Natural killer cell treated with Interleukin-12 subunit alpha and Interleukin-12 subunit beta and Interleukin-15 and Interleukin-18, amount 100 ng/mL, for 72 hours (primary cell): Measurements from ENCODE around the gene FAM43A. TPM values are rescaled to one million over a fixed set of nuclear protein-coding genes. Genes with fewer than 3 reads are reported as not detected.
A peak's percentile ranks its signal among the peaks of the same experiment; 100 is the strongest.

Source experiments
- ATAC-seq, 2 donors: fragments of 150-1000 bp; cut with Tn5 transposase in 1 of 2; sonication (Bioruptor Pico), chemical (Tn5 transposase) in 1 of 2; 2 replicates each; pipeline ENCODE4 v1.10.0; 2021
- DNase-seq: peaks from one replicate; pipeline ENCODE4 v3.0.0; 2022; ENCODE audit warnings: low spot score
- H3K27ac Mint-ChIP-seq, 2 donors: 1 replicate in 1 of 2; 2 replicates in 1 of 2; pipeline ENCODE4 v1.8.0; 2022; ENCODE audit warnings: mixed read lengths in 2 of 2, mild to moderate bottlenecking in 1 of 2, moderate library complexity in 1 of 2
- H3K27me3 Mint-ChIP-seq, 2 donors: 1 replicate in 1 of 2; 2 replicates in 1 of 2; pipeline ENCODE4 v1.8.0; 2022; ENCODE audit warnings: mixed read lengths in 2 of 2
- H3K36me3 Mint-ChIP-seq: one replicate; pipeline ENCODE4 v1.8.0; 2022; ENCODE audit warnings: mixed read lengths
- H3K4me1 Mint-ChIP-seq, 2 donors: 1 replicate in 1 of 2; 2 replicates in 1 of 2; pipeline ENCODE4 v1.8.0; 2022; ENCODE audit warnings: low read depth in 2 of 2, mixed read lengths in 2 of 2, mild to moderate bottlenecking in 1 of 2
- H3K4me3 Mint-ChIP-seq: one replicate; pipeline ENCODE4 v1.8.0; 2022; ENCODE audit warnings: mixed read lengths
- H3K9me3 Mint-ChIP-seq: 2 replicates; pipeline ENCODE4 v1.8.0; 2022; ENCODE audit warnings: mixed read lengths
- total RNA-seq, 2 donors: library from RNA; stranded (reverse); gene quantifications; one replicate each; pipeline ENCODE4 v1.2.3, GENCODE V29; 2022

The FAM43A gene
- total RNA-seq, 2 donors from 2014 or later: 11.6 to 50.2 TPM

- Mint-ChIP-seq H3K27ac (no peak overlapping the region), H3K4me1 (peaks cover 0 to 7% of the 10 kb centered on the region in 2 donors), H3K4me3 (no peak overlapping the region), H3K27me3 (no peaks in the 10 kb centered on the region), H3K36me3 (no peaks in the 10 kb centered on the region), H3K9me3 (no peaks in the 10 kb centered on the region)
- no peak for DNase-seq
- peak; percentile 24 to 38 for ATAC-seq
Observed at GRCh38 chr3:194705761-194706160, 20.1 kb downstream of the FAM43A start.

GRCh38 chr3:194707147-194707540 is 21.5 kb downstream of the FAM43A start:
- Mint-ChIP-seq H3K4me3 (no peak overlapping the region), H3K36me3 (no peaks in the 10 kb centered on the region), H3K27me3 (no peaks in the 10 kb centered on the region), H3K9me3 (no peaks in the 10 kb centered on the region), H3K27ac (no peak overlapping the region), H3K4me1 (peaks cover 0 to 7% of the 10 kb centered on the region in 2 donors)
- no peak for ATAC-seq
- no peak for DNase-seq

GRCh38 chr3:194711286-194711685 is 25.6 kb downstream of the FAM43A start:
- Mint-ChIP-seq H3K27me3 (no peaks in the 10 kb centered on the region), H3K36me3 (no peaks in the 10 kb centered on the region), H3K4me1 (peaks cover 15 to 20% of the 10 kb centered on the region in 2 donors), H3K4me3 (no peak overlapping the region), H3K27ac (no peak overlapping the region), H3K9me3 (no peaks in the 10 kb centered on the region)
- DNase-seq (no peak), ATAC-seq (no peak)

- no peak overlapping the region for H3K27ac Mint-ChIP-seq
- H3K36me3 Mint-ChIP-seq: no peaks in the 10 kb centered on the region
- DNase-seq (no peak), ATAC-seq (no peak)
- peaks cover 19 to 20% of the 10 kb centered on the region in 2 donors for H3K4me1 Mint-ChIP-seq
- H3K9me3 Mint-ChIP-seq: no peaks in the 10 kb centered on the region
- no peak overlapping the region for H3K4me3 Mint-ChIP-seq
- no peaks in the 10 kb centered on the region for H3K27me3 Mint-ChIP-seq
Observed at GRCh38 chr3:194711913-194712312, 26.2 kb downstream of the FAM43A start.

GRCh38 chr3:194713299-194714136 is 27.8 kb downstream of the FAM43A start:
- H3K36me3 Mint-ChIP-seq: no peaks in the 10 kb centered on the region
- no peaks in the 10 kb centered on the region for H3K9me3 Mint-ChIP-seq
- ATAC-seq (no peak), DNase-seq (no peak)
- no peak overlapping the region for H3K4me3 Mint-ChIP-seq
- H3K27ac Mint-ChIP-seq: no peak overlapping the region
- H3K27me3 Mint-ChIP-seq: no peaks in the 10 kb centered on the region
- H3K4me1 Mint-ChIP-seq: peaks cover 19 to 21% of the 10 kb centered on the region in 2 donors

GRCh38 chr3:194714137-194714455 is 28.4 kb downstream of the FAM43A start:
- Mint-ChIP-seq H3K27me3 (no peaks in the 10 kb centered on the region), H3K4me1 (peaks cover 19 to 21% of the 10 kb centered on the region in 2 donors), H3K4me3 (no peak overlapping the region), H3K36me3 (no peaks in the 10 kb centered on the region), H3K9me3 (no peaks in the 10 kb centered on the region), H3K27ac (no peak overlapping the region)
- DNase-seq: no peak
- ATAC-seq: no peak

- H3K9me3 Mint-ChIP-seq: no peaks in the 10 kb centered on the region
- no peaks in the 10 kb centered on the region for H3K27me3 Mint-ChIP-seq
- H3K36me3 Mint-ChIP-seq: no peaks in the 10 kb centered on the region
- peaks cover 19 to 21% of the 10 kb centered on the region in 2 donors for H3K4me1 Mint-ChIP-seq
- peak overlapping the region; percentile 24 to 55 for H3K27ac Mint-ChIP-seq
- ATAC-seq (no peak), DNase-seq (no peak)
- H3K4me3 Mint-ChIP-seq: no peak overlapping the region
Observed at GRCh38 chr3:194714564-194714963, 28.9 kb downstream of the FAM43A start.

GRCh38 chr3:194715022-194715800 is 29.5 kb downstream of the FAM43A start:
- ATAC-seq (peak; percentile 86), DNase-seq (no peak)
- peak overlapping the region; percentile 24 to 55 for H3K27ac Mint-ChIP-seq
- H3K9me3 Mint-ChIP-seq: no peaks in the 10 kb centered on the region
- H3K36me3 Mint-ChIP-seq: no peaks in the 10 kb centered on the region
- peaks cover 19 to 21% of the 10 kb centered on the region in 2 donors for H3K4me1 Mint-ChIP-seq
- no peaks in the 10 kb centered on the region for H3K27me3 Mint-ChIP-seq
- peak overlapping the region; percentile 3 for H3K4me3 Mint-ChIP-seq

GRCh38 chr3:194718079-194718478 is 32.4 kb downstream of the FAM43A start:
- Mint-ChIP-seq H3K4me1 (peaks cover 19 to 21% of the 10 kb centered on the region in 2 donors), H3K4me3 (no peak overlapping the region), H3K36me3 (no peaks in the 10 kb centered on the region), H3K27me3 (peaks cover 0 to 5% of the 10 kb centered on the region in 2 donors), H3K27ac (no peak overlapping the region), H3K9me3 (no peaks in the 10 kb centered on the region)
- no peak for DNase-seq
- no peak for ATAC-seq

GRCh38 chr3:194720048-194720447 is 34.4 kb downstream of the FAM43A start:
- ATAC-seq (no peak), DNase-seq (no peak)
- H3K27me3 Mint-ChIP-seq: peaks cover 0 to 18% of the 10 kb centered on the region in 2 donors
- no peak overlapping the region for H3K27ac Mint-ChIP-seq
- no peaks in the 10 kb centered on the region for H3K9me3 Mint-ChIP-seq
- H3K36me3 Mint-ChIP-seq: no peaks in the 10 kb centered on the region
- no peak overlapping the region for H3K4me3 Mint-ChIP-seq
- peaks cover 13 to 18% of the 10 kb centered on the region in 2 donors for H3K4me1 Mint-ChIP-seq

- Mint-ChIP-seq H3K9me3 (no peaks in the 10 kb centered on the region), H3K27ac (no peak overlapping the region), H3K4me3 (no peak overlapping the region), H3K36me3 (no peaks in the 10 kb centered on the region), H3K27me3 (peaks cover 2 to 18% of the 10 kb centered on the region in 2 donors), H3K4me1 (peaks cover 0 to 4% of the 10 kb centered on the region in 2 donors)
- ATAC-seq (no peak), DNase-seq (no peak)
Observed at GRCh38 chr3:194723846-194724618, 38.3 kb downstream of the FAM43A start.

- ATAC-seq (no peak), DNase-seq (no peak)
- Mint-ChIP-seq H3K9me3 (no peaks in the 10 kb centered on the region), H3K27me3 (peaks cover 4 to 24% of the 10 kb centered on the region in 2 donors), H3K4me3 (no peak overlapping the region), H3K27ac (no peak overlapping the region), H3K4me1 (peaks cover 0 to 4% of the 10 kb centered on the region in 2 donors), H3K36me3 (no peaks in the 10 kb centered on the region)
Observed at GRCh38 chr3:194725346-194725745, 39.7 kb downstream of the FAM43A start.

- H3K27me3 Mint-ChIP-seq: peaks cover 8 to 29% of the 10 kb centered on the region in 2 donors
- peaks cover 0 to 4% of the 10 kb centered on the region in 2 donors for H3K4me1 Mint-ChIP-seq
- ATAC-seq (no peak), DNase-seq (no peak)
- H3K4me3 Mint-ChIP-seq: no peak overlapping the region
- no peak overlapping the region for H3K27ac Mint-ChIP-seq
- no peaks in the 10 kb centered on the region for H3K9me3 Mint-ChIP-seq
- no peaks in the 10 kb centered on the region for H3K36me3 Mint-ChIP-seq
Observed at GRCh38 chr3:194727435-194728128, 41.9 kb downstream of the FAM43A start.
